Chondrocyte (in vitro differentiated cells): ENCODE measurements around the gene SMIM20. TPM values are rescaled to one million over a fixed set of nuclear protein-coding genes. Genes with fewer than 3 reads are reported as not detected.
A peak's percentile ranks its signal among the peaks of the same experiment; 100 is the strongest.

Source experiments
- DNase-seq: peaks from one replicate; pipeline ENCODE4 v3.0.0; 2021; ENCODE audit warnings: mixed read lengths, low spot score
- H3K27ac Mint-ChIP-seq: one replicate; pipeline ENCODE4 v1.8.0; 2021; ENCODE audit warnings: mild to moderate bottlenecking, moderate library complexity, mixed read lengths; ENCODE audit not compliant: unreplicated experiment
- H3K27me3 Mint-ChIP-seq: 2 replicates; pipeline ENCODE4 v1.8.0; 2021; ENCODE audit warnings: low read depth, mixed read lengths
- H3K36me3 Mint-ChIP-seq: 2 replicates; pipeline ENCODE4 v1.8.0; 2021; ENCODE audit warnings: low read depth, mixed read lengths
- H3K4me1 Mint-ChIP-seq: 2 replicates; pipeline ENCODE4 v1.8.0; 2021; ENCODE audit warnings: low read depth, mild to moderate bottlenecking, mixed read lengths
- H3K4me3 Mint-ChIP-seq: one replicate; pipeline ENCODE4 v1.8.0; 2021; ENCODE audit warnings: mild to moderate bottlenecking, moderate library complexity, mixed read lengths; ENCODE audit not compliant: unreplicated experiment
- H3K9me3 Mint-ChIP-seq: 2 replicates; pipeline ENCODE4 v1.8.0; 2021; ENCODE audit warnings: low read depth, mixed read lengths
- CTCF ChIP-seq: fragments of 200-600 bp; sonication (generic); IDR thresholded peaks from 2 replicates; pipeline ENCODE4 v1.5.0; 2021; ENCODE audit warnings: antibody characterized with exemption, mild to moderate bottlenecking, moderate library complexity
- total RNA-seq: library from RNA; stranded (reverse); gene quantifications from 3 replicates; pipeline ENCODE4 v1.2.1, GENCODE V29; 2021

Gene SMIM20
- total RNA-seq, 1 donor from 2014 or later: 19.7 TPM

GRCh38 chr4:25976780-25977179, 62.8 kb downstream of the SMIM20 start:
- Mint-ChIP-seq H3K4me1 (peaks cover under 1% of the 10 kb centered on the region), H3K4me3 (no peak overlapping the region), H3K9me3 (peaks cover 1% of the 10 kb centered on the region), H3K27me3 (no peaks in the 10 kb centered on the region), H3K36me3 (no peaks in the 10 kb centered on the region), H3K27ac (no peak overlapping the region)
- TF ChIP-seq CTCF: no peak
- no peak for DNase-seq

GRCh38 chr4:25977397-25978170, 63.6 kb downstream of the SMIM20 start:
- no peak overlapping the region for H3K27ac Mint-ChIP-seq
- H3K9me3 Mint-ChIP-seq: no peaks in the 10 kb centered on the region
- TF ChIP-seq CTCF: no peak
- no peaks in the 10 kb centered on the region for H3K27me3 Mint-ChIP-seq
- peak; percentile 22 for DNase-seq
- H3K4me3 Mint-ChIP-seq: no peak overlapping the region
- no peaks in the 10 kb centered on the region for H3K4me1 Mint-ChIP-seq
- H3K36me3 Mint-ChIP-seq: no peaks in the 10 kb centered on the region

DNA sequence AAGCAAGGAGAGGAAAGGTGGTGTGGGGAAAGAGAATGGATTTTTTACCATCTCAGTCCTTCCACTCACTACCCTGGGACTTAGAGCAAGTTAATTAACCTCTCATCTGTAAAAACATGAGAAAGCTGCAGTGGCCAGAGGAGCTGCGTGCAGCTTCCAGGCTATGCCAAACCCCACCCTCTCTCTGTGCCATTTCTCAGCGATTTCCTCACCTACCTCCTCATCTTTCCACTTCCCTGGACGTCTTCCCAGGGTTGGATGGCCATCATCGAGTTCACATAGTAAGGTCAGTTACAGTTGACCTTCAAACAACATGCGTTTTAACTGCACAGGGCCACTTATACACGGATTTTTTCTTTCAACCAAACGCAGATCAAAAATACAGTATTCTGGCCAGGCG, 64.3 kb downstream of the SMIM20 start:
- H3K9me3 Mint-ChIP-seq: no peaks in the 10 kb centered on the region
- no peak overlapping the region for H3K27ac Mint-ChIP-seq
- no peaks in the 10 kb centered on the region for H3K4me1 Mint-ChIP-seq
- no peaks in the 10 kb centered on the region for H3K36me3 Mint-ChIP-seq
- H3K4me3 Mint-ChIP-seq: no peak overlapping the region
- no peaks in the 10 kb centered on the region for H3K27me3 Mint-ChIP-seq
- no peak for TF ChIP-seq CTCF
- DNase-seq: no peak

Other genes starting within 250 kb of the SMIM20 start
- 30.3 to 33.5 TPM (median 31.1 TPM) in 3 replicates for gene SEL1L3, start 51.2 kb upstream of the SMIM20 start, total RNA-seq